ENCODE measurements around the gene RASAL3.

Gene RASAL3

DNA sequence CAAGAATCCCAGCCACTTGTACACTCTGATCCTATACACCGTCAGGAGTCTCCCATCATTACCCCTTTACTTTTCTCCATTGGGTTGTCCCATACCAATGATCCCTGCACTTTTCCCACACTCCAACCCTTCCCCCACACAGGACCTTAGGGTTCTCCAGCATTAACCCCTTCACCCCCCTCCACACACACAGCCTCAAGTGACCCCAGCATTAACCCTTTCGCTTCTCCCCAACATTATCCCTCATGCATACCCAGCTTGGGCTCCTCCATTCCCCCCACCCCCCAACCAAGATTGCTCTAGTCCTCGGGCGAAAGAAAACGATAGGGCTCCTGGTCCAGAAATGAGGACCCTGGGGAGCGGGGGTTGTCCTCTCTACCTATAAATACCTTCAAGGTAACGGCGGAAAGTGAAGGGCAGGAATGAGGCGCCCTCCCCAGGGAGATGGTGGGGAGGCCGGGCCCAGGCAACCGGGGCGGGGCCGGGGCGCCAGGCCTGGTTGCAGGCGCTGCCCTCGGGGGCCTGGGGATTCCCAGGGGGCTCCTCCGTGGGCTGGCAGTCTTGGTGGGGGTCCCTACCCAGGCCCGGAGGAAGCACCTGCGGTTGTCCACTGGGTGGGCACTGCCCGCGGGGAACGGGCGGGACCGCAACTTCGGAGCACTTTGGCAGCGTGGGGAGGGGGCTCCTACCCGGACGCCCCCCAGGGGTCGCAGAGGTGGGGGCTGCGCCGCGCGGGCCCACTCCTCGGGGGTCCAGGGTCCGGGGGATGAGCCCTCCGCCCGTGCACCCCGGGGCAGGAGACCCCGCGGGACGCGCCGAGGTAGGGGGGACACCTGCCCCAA lies 15.3 kb downstream of the RASAL3 start:
- no peak for DNase-seq

GRCh38 chr19:15448044-15448777 lies 16.1 kb downstream of the RASAL3 start:
- DNase-seq, result no peak

DNA sequence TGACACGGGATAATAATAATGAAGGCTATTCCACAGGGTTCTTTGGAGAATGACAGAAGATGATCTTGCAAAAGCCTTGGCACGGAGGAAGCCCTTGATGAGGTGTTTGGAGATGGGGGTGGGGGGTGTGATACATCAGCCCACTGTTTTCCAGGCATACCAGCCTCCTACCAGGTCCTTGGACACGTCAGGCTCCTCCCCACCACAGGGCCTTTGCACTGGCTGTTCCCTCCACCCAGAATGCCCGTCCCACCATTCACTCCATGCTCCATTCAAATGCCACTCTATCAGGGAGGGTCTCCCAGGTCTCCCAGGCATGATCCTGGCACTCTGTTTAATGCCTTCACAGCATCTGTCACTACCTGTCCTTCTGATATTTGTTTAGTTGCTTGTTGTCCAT lies 17.3 kb downstream of the RASAL3 start:
- no peak for DNase-seq

GRCh38 chr19:15445807-15446376 lies 18.5 kb downstream of the RASAL3 start:
- DNase-seq, result no peak

DNA sequence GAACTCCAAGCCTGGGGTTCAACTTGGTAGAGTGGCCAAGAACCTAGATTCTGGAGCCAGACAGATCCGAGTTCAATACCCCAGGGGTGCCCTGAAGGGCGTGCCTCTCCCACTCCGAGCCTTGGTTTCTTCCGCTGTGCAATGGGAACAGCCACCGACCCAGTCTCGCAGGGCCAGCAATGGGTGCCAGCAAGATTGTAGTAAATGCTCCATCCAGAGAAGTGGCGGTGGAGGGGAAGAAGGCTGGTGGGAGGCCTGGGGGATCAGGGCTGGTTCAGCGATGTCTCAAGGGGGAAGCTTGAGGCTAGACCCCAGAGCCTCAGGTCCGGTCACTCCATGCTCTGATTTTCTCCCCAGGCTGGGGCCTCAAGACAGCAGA lies 19.1 kb downstream of the RASAL3 start:
- no peak for DNase-seq

- DNase-seq, result no peak
Measured at GRCh38 chr19:15444505-15445226, 19.7 kb downstream of the RASAL3 start.

DNA sequence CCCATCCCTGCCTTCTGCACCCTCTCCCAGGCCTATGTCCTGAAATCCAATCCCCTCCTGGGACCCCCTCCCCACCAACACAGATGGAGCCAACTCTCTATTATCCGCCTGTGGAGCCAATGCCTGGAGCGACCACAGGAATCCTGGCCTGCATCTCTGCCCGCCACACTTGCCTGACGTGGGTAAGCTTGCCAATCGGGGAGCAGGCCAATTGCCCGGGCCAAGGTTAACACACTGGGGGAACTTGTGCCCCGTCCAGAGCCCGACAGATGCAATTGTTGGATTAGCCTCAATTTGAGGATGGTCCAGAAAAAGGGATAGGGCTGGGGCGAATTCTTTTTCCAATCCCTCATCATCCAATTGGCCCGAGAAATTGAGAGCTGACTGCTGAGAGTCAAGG lies 20.5 kb downstream of the RASAL3 start:
- DNase-seq, result no peak

- no peak for DNase-seq
Measured at GRCh38 chr19:15443325-15443724, 21.0 kb downstream of the RASAL3 start.

GRCh38 chr19:15442142-15442920 lies 22.0 kb downstream of the RASAL3 start:
- DNase-seq, result no peak

GRCh38 chr19:15441317-15441716 lies 23.0 kb downstream of the RASAL3 start:
- DNase-seq, result no peak

DNA sequence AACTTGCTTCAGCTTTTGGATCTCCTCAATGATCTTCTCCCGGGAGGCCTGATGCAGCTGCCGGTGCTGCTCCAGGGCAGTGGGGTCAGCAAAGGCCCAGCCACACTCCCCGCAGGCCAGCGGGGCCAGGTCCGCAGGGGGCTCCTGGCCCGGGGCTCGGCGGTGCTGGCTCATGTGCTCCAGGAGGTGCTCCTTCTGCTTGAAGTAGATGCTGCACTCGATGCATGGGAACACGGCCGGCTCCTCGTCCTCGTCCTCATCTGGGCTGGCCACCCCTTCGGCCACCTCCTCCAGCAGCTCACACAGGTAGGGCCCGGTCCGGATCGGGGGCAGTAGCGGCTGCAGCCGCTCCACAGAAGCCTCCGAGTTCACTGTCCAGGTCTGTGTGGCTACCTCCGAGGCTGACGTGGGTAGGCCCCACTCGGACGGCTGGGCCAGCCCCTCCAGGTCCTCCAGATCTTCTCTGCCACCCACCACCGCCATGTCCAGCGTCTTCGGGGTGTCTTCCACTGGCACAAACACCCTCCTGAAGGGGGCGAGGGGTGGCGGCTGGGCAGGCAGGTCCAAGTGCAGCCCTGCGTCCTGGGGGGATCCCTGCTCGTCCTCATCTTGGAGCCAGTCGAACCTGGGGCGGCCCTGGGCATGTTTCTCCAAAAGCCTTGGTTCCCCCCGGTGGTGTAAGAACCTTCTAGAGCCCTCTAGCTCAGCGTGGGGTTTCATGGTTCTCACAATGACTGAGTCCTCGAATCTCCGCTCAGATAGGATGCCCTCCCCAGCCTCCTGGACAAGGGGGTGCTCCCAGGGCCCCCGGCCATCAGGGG lies 24.3 kb downstream of the RASAL3 start:
- no peak for DNase-seq

DNA sequence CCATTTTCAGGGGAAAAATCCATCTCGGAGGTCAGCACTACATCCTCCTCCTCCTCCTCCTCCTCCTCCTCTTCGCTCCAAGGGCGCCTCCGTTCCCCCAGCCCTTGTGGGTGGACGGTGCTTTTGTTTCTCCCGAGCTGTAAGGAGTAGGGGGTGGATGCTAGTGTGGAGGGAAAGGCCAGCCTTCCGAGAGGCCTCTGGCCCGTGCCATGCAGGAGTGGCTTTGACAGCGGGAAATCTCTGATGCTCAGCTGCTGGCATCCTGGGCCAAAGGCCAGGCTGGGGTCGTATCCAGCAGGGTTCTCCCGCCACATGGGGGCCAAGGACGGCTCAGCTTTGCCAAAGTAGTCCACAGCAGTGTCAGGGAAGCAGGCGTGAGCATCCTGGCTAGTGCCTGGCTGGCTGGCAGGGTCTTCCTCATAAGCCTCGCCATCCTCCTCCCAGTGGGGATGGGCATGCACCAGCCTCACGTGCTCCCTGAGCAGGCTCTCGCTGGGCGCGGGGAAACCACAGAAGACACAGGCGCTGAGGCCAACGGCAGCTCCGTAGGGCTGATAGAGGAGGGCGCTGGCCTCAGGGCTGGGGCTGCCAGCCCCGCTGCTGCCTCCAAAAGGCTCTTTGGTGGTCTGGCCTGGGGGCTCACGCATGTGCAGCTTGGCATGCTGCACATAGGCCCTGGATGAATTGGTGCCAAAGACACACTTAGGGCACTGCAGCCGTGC lies 25.1 kb downstream of the RASAL3 start:
- DNase-seq, result no peak

DNA sequence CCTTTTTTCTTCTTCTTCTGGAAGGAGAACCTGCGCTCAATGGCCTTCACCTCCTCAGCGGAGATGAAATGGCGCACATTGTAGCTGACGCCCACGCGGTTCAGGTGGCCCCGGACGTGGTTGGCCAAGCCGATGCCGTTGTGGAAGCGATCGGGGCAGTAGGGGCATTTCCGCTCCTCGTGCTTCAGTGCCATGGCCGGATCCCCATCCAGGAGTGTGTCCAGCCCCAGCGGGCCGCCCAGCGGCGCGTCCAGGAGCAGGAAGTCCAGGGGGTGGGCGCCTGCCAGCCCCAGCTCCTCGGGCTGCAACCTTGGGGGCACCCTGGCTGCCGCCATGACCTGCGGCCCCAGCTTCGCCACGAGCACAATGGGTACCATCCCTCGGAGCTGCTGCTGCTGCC lies 25.8 kb downstream of the RASAL3 start:
- no peak for DNase-seq

GRCh38 chr19:15438124-15438496 lies 26.2 kb downstream of the RASAL3 start:
- DNase-seq, result no peak

- DNase-seq, result no peak
Measured at GRCh38 chr19:15437355-15438123, 26.8 kb downstream of the RASAL3 start.

DNA sequence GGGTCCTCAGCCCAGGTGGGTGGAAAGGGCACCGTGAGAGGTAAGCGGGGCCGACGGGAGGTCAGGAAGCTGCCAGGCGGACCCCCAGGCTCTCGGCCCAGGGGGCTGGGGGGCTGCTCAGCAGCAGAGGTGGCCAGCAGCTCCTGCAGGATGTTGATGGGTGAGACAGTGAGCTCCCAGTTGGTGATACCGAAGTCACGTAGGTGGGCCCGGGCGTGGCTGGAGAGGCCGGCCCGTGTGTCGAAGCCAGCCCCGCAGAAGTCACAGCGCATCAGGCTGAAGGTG lies 27.6 kb downstream of the RASAL3 start:
- no peak for DNase-seq

GRCh38 chr19:15436012-15436825 lies 28.1 kb downstream of the RASAL3 start:
- no peak for DNase-seq

- no peak for DNase-seq
Measured at GRCh38 chr19:15433519-15434069, 30.8 kb downstream of the RASAL3 start.

Measured in central memory CD4-positive, alpha-beta T cell (primary cell).